Measurements from ENCODE around the gene ZBTB37. TPM values are rescaled to one million over a fixed set of nuclear protein-coding genes. Genes with fewer than 3 reads are reported as not detected.

The ZBTB37 gene
- total RNA-seq, 1 donor from 2014 or later = 15.7 TPM

DNA sequence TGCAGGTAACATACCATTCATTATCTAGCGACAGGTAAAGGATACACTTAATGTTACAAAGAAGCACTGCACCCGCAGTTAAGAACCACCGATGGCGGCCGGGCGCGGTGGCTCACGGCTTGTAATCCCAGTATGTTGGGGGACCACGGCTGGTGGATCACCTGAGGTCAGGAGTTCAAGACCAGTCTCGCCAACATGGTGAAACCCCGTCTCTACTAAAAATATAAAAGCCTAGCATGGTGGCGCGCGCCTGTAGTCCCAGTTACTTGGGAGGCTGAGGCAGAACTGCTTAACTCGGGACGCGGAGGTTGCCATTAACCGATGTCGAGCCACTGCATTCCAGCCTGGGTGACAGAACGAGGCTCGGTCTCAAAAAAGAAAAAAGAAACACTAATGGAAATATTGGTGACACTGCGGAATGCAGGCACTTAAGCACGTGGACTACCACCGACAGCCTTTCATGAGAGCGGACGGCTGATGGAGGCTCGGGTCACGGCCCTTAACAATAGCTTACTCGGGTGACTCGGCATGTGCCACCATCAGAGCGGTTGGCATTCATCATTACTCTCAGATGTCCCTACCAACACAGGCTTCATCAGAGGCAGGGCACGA, 933 bp upstream of the ZBTB37 start:
- Mint-ChIP-seq H3K4me1 (peaks cover 62% of the 10 kb centered on the region), H3K9me3 (no peaks in the 10 kb centered on the region), H3K4me3 (peak overlapping the region; percentile 100), H3K36me3 (ENCODE audit: low read depth) (peaks cover 52% of the 10 kb centered on the region), H3K27ac (ENCODE audit: unreplicated experiment) (peak overlapping the region; percentile 99), H3K27me3 (ENCODE audit: low read depth) (peaks cover 8% of the 10 kb centered on the region)
- TF ChIP-seq, protein P1, sequence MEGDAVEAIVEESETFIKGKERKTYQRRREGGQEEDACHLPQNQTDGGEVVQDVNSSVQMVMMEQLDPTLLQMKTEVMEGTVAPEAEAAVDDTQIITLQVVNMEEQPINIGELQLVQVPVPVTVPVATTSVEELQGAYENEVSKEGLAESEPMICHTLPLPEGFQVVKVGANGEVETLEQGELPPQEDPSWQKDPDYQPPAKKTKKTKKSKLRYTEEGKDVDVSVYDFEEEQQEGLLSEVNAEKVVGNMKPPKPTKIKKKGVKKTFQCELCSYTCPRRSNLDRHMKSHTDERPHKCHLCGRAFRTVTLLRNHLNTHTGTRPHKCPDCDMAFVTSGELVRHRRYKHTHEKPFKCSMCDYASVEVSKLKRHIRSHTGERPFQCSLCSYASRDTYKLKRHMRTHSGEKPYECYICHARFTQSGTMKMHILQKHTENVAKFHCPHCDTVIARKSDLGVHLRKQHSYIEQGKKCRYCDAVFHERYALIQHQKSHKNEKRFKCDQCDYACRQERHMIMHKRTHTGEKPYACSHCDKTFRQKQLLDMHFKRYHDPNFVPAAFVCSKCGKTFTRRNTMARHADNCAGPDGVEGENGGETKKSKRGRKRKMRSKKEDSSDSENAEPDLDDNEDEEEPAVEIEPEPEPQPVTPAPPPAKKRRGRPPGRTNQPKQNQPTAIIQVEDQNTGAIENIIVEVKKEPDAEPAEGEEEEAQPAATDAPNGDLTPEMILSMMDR (conservative IDR thresholded peaks at IDR 0.05) = no peak
- no peak for DNase-seq (ENCODE audit: low read depth, low spot score)

DNA sequence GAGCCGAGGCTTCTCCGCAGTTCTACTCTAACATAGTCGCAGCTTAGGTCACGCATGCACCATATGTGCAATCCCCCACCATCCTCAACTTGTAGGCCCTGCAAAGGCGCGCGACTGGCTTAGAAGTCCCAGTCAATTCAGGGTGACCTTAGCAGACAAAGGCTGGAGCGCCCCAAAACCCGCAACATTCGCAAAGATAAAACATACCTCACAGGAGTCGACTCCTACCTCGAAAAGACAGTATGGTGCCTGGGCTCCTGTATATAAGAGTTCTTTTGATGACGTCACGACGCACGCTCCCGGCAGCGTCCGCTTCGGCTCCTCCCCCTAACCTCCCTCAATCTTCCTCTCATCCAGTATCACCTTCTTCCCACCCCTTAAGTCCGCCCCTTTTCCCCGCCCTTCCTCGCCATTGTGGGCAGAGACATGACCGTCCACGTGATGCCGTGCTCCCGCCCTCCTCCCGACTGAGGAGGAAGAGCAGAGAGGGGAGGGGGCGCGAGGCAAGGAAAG, 371 bp upstream of the ZBTB37 start, which contains the start of gene GAS5:
TSS of gene GAS5 (minus strand) at position 237 of the 513 bp plus-strand sequence.
- peak; percentile 96 for DNase-seq (ENCODE audit: low read depth, low spot score)
- no peaks in the 10 kb centered on the region for H3K9me3 Mint-ChIP-seq
- peak within 1 kb of the TSS; percentile 99 for H3K27ac Mint-ChIP-seq (ENCODE audit: unreplicated experiment)
- H3K4me3 Mint-ChIP-seq = peak within 1 kb of the TSS; percentile 100
- TF ChIP-seq, protein P1 (conservative IDR thresholded peaks at IDR 0.05) = no peak
- H3K4me1 Mint-ChIP-seq = peaks cover 62% of the 10 kb centered on the region
- peaks cover 8% of the 10 kb centered on the region for H3K27me3 Mint-ChIP-seq (ENCODE audit: low read depth)
- peaks cover 49% of the 10 kb centered on the region for H3K36me3 Mint-ChIP-seq (ENCODE audit: low read depth)

DNA sequence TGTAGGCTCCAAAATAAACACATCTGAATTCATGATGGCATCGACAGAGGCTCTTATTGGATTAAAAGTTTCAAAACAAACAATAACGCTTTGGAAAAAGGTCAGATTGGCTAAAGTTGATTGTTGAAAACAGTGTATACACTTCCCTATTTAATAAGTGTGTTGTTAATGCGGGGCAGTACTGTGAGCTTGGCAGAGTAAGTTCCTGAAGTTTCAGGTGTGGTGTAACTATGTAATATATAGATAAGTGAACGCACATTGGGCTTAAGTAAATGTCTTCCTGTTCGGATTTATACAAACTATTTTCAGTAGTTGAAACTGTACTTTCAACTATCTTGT, 810 bp downstream of the ZBTB37 start:
- Mint-ChIP-seq H3K9me3 (no peaks in the 10 kb centered on the region), H3K27me3 (ENCODE audit: low read depth) (peaks cover 8% of the 10 kb centered on the region), H3K36me3 (ENCODE audit: low read depth) (peaks cover 44% of the 10 kb centered on the region), H3K4me1 (peaks cover 61% of the 10 kb centered on the region), H3K27ac (ENCODE audit: unreplicated experiment) (peak overlapping the region; percentile 38), H3K4me3 (peak overlapping the region; percentile 100)
- DNase-seq (ENCODE audit: low read depth, low spot score) = no peak
- TF ChIP-seq, protein P1 (conservative IDR thresholded peaks at IDR 0.05) = no peak

DNA sequence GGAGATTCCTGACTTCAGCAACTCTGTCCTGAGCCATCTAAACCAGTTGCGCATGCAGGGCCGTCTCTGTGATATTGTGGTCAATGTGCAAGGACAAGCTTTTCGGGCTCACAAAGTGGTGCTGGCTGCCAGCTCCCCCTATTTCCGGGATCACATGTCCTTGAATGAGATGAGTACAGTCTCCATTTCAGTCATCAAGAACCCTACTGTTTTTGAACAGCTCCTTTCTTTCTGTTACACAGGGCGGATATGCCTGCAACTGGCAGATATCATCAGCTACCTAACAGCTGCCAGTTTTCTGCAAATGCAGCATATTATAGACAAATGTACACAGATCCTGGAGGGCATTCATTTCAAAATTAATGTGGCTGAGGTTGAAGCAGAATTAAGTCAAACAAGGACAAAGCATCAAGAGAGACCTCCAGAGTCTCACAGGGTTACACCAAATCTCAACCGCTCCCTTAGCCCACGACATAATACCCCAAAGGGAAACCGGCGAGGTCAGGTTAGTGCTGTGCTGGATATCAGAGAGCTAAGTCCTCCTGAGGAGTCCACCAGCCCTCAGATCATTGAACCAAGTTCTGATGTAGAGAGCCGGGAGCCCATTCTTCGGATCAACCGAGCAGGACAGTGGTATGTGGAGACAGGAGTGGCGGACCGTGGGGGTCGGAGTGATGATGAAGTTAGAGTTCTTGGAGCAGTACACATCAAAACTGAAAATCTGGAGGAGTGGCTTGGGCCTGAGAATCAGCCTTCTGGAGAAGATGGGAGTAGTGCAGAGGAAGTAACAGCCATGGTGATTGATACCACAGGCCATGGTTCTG, 2.3 kb downstream of the ZBTB37 start:
- no peak for DNase-seq (ENCODE audit: low read depth, low spot score)
- TF ChIP-seq, protein P1 (conservative IDR thresholded peaks at IDR 0.05) = no peak
- H3K9me3 Mint-ChIP-seq = no peaks in the 10 kb centered on the region
- no peak overlapping the region for H3K27ac Mint-ChIP-seq (ENCODE audit: unreplicated experiment)
- peaks cover 39% of the 10 kb centered on the region for H3K36me3 Mint-ChIP-seq (ENCODE audit: low read depth)
- peaks cover 47% of the 10 kb centered on the region for H3K4me1 Mint-ChIP-seq
- peak overlapping the region; percentile 100 for H3K4me3 Mint-ChIP-seq
- peaks cover 8% of the 10 kb centered on the region for H3K27me3 Mint-ChIP-seq (ENCODE audit: low read depth)

DNA sequence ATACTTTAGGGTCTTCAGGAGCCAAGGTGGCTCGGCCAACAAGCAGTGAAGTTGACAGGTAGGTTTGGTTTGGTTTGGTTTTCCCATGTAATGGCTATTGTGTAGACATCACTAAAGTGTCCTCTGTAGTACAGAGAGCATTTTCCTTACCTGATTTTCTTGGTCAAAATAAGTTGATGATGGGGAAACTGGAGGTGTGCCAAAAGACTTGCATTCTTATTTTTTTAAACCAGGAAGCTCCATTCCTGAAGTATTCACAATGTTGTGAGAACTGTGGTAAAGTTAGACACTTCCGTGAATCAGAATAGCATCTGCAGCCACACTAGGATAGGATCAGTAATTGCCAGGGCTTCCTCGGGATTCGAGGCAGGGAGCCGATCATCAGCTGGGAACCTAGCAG, 2.9 kb downstream of the ZBTB37 start:
- no peak for DNase-seq (ENCODE audit: low read depth, low spot score)
- Mint-ChIP-seq H3K9me3 (no peaks in the 10 kb centered on the region), H3K4me3 (peak overlapping the region; percentile 100), H3K27ac (ENCODE audit: unreplicated experiment) (no peak overlapping the region), H3K4me1 (peaks cover 40% of the 10 kb centered on the region), H3K36me3 (ENCODE audit: low read depth) (peaks cover 36% of the 10 kb centered on the region), H3K27me3 (ENCODE audit: low read depth) (peaks cover 8% of the 10 kb centered on the region)
- TF ChIP-seq, protein P1 (conservative IDR thresholded peaks at IDR 0.05) = no peak

Measured in neural crest cell (in vitro differentiated cells).